T-helper 22 cell (primary cell): ENCODE measurements around the gene CDT1.

ENCODE experiments used
- DNase-seq: peaks from one replicate; pipeline ENCODE4 v3.0.0-alpha.2; 2020; ENCODE audit warnings: low read depth

The CDT1 gene

DNA sequence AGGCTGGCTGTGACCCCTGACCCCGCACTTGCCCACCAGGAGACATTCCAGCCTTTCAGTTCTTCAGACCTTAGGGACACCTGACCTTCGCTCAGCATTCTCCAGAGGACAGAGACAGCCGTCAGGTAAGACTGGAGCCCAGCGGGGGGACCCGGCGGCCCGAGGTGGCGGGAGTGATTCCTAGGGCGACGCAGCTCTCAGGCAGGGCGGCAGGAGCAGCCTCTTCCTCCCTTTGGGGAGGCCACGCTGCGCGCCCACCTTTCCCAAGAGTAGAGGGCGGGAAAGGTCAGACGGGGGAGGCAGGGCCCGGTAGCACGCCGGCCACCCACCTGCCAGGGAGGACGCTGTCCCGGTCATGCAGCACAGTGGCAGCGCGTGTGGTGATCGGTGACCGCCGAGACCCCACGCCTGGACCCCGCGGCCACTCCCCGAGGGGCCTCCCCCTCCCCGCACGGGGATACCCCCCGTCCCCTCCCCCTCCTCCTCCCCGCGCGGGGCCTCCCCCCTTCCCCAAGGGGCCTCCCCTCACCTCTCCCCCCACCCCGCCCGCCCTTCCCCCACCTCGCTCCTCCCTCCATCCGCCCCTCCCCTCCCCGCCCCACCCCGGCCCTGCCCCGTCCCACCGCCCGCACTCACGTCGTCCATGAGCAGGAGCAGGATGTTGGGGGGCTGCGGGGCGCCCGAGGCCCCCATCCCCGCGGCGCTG, 52.7 kb downstream of the CDT1 start:
- peak; percentile 8 for DNase-seq

DNA sequence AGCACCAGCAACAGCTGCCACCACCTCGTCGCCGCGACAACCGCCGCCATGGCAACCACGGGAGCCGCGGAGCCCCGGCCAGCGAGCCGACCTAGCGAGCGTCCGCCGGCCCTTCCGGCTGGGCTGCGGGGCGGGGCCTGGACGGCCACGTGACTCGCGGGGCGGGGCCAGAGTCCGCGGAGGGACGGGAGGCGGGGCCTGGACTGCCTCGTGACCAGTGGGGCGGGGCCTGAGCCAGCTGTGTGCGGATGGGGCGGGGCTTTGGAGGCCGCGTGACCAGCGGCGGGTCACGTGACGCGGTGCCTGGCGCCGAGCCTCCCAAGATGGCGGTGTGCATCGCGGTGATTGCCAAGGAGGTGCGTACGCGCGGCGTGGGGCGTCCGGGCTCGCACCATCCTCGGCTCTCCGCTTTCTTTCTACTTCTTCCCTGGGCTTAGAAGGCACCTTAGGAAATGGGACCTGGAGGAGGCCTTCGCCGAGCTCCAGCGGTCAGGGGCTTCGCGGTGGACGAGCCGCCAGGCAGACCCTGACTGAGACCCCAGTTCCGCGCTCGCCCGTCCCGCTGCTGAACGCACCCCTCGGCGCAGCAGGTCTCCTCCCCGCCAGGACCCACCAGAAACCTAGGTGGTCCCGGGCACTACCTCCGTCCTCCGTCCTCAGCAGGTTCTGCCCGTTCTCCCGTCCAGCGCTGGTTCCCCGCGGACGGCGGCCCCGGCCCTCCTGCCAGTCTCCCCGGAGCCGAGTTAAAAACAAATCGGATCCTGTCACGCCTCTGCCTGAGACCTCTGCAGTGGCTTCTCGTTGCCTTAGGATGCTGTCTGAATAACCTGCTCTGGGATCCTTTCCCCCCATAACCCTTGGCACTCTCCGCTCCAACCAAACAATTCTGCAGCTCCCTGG, 53.5 kb downstream of the CDT1 start, which contains the start of the genes GALNS and TRAPPC2L:
Gene GALNS (minus strand): TSS at position 120 of the 900 bp plus-strand sequence. CDS start 70 bp downstream, at position 50.
Gene TRAPPC2L (plus strand): TSS at position 300 of the 900 bp plus-strand sequence. CDS start 24 bp downstream, at position 324.
- DNase-seq = peak; percentile 94

DNA sequence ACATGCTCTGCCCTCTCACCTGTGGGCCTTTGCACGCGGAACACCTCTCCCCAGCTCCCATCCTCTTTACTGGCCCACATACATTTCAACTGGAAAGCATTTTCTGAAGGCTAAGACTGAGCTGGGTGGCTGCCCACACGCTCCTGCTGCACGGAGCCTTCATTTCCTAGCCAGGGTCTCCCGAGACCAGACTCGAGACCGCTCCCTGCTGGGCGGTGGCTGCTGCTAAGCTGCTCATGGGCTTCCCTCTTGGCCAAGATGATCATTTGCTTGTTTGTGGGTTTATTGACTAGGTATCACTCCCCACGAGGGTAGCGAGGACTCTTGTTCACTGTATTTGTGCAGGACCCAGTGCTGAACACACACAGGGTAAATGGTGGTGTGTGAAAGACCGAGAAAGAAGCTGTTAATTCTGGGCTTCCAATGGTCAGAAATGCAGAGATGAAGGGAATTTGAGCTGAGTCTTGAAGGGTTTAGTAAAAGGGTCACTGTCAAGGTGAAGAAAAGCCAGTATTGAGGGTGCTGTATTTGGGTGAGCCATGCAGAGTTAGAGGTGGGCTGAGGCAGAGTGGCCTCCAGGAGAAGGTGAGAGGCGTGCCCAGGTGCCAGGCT, 54.2 kb downstream of the CDT1 start:
- peak; percentile 43 for DNase-seq
